SH-SY5Y (cell line): ENCODE data around the gene CCDC142.
A peak's percentile ranks its signal among the peaks of the same experiment; 100 is the strongest.

Experiments used
- GATA2 ChIP-seq: IDR thresholded peaks from 2 replicates; pipeline ENCODE4 v1.6.1; 2011; ENCODE audit warnings: mild to moderate bottlenecking, low read depth, low read length
- GATA3 ChIP-seq: IDR thresholded peaks from 2 replicates; pipeline ENCODE4 v1.6.1; 2011; ENCODE audit warnings: low read depth, mild to moderate bottlenecking, low read length, moderate library complexity

CCDC142 gene

DNA sequence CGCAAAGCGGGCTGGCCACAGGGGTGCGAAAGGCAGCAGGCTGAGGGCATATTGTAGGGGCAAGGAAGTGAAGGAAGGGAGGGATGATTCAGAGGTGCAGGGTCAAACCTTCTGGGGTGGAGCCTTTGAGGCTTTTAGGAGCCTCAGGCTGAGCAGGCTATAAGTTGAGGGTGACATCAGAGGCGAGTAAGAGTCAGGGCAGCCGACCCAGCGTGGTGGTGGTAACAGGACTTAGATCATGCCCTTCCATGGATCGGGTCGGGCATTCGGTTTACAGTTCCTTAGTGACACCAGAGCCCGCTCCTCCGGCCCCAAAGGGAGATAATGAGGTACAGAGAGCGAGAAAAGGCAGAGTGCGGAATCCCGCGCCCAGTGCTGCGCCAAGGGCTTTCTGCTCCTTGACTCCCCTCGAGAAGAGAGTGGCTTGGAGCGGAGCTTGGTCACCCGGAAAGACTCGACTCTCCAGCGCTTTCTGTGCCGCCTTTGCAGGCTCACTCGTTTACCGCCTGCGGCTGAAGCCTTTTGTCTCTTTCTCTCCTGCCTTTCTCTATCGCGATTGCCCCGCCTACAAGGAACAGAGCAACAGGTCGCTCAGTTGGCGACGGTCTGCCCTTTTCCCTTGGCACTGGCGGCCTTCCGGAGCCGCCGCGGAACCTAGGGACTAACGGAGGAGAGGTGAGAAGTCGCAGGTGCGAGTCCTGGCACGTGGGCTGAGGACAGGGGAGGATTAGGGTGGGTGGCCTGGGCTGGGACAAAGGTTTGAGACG, 15.9 kb upstream of the CCDC142 start:
- no peak for TF ChIP-seq GATA3
- no peak for TF ChIP-seq GATA2

DNA sequence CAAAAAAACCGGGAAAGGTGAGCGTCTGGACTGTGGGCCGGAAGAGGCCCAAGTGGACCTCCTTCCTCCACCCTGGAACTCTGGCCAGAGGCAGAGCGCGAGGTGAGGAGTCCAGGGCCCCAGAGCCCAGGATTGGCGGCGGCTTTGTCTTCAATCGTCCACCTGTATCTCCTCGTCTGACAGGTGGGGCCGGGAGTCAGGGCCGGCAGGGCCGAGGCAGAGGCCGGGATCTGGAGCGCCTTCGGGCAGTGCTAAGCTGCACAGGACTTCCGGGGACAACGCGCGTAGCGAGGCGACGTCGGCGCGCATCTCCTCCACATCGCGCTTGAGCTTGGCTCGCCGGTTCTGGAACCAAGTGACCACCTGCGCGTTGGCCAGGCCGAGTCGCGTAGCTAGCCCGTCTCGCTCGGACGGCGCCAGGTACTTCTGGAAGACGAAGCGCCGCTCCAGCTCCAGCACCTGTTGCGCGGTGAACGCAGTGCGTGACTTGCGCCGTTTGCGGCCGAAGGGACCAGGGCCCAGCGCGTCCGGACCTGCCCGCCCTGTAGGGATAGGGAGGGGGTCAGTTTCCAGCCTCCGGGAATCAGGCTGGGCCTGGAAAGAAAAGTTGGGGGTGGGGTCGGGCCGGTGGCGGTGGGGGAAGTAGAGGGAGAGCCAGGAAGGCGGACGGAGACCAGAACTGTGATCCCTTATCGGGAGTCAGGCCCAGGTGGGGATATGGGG, 15.1 kb upstream of the CCDC142 start:
- TF ChIP-seq GATA2 (no peak), GATA3 (no peak)

DNA sequence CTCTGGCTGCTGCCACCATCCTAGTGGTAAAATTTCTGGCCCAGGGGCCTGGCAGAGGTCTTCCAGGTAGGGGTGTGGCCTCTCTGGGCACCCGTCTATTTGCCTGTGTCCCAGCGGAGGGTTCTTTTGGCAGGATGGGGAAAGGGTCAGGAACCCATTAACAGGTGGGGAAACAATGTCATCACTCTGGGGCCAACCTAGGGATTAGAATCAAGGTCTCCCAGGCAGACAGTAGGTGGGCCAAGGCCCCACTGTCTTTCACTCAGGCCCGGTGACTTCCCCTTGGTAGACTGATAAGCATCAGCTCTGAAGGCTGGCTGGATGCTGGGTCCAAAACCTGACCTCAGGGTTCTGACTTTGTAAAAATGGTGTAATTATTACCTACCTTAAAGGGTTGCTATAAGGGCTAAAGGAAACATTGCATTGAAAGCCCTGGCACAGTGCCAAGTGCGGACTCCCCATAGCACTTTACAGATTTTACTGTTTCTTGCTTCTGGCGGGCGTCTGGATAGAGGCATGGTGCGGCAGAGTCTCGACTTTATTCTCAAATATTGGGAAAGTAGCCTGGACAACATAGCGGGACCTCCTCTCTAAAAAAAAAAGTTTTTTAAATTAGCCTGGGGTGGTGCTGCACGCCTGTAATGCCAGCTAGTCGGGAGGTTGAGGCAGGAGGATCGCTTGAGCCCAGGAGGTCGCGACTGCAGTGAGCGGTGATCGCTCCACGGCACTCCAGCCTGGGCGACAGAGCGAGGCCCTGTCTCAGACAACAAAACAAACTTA, 14.4 kb upstream of the CCDC142 start:
- TF ChIP-seq GATA3 (no peak), GATA2 (peak; percentile 47)

DNA sequence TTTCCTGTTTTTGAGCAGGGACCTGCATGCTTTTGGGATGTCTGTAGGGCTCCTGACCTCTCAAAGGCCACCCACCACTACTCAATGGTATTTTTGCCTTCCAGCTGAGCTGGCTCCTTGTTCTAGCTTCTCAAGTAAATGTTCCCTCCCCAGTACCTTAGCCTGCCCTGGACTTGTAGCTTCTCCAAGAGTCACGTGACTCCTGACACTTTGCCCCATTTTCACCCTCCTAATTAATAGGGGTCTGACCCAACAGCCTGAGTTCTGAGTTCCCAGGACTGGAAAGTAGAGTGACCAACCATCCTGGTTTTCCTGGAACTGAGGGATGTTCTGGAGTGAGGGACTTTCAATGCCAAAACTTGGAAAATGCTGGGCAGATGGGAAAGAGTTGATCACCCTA, 12.6 kb upstream of the CCDC142 start:
- no peak for TF ChIP-seq GATA2
- TF ChIP-seq GATA3, result no peak

DNA sequence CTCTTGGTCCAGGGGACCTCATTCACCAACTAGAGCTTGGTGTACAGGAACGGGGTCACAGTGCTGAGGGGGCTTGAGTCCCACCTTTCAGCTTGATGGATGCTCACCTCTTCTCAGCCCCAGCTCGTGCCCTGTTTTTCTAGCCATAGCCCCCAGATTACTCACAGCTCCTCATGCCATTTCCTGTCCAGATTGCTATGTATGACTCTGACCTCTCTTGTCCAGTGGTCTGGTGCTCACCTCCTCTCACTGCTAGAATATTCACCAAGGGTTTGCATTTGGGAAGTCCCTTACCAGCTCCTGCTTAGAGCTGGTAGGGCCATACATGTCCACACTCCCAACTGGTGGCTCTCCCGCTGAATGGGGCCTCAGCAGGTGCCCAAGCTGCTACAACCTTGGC, 10.7 kb upstream of the CCDC142 start:
- TF ChIP-seq GATA2, result no peak
- TF ChIP-seq GATA3, result no peak

DNA sequence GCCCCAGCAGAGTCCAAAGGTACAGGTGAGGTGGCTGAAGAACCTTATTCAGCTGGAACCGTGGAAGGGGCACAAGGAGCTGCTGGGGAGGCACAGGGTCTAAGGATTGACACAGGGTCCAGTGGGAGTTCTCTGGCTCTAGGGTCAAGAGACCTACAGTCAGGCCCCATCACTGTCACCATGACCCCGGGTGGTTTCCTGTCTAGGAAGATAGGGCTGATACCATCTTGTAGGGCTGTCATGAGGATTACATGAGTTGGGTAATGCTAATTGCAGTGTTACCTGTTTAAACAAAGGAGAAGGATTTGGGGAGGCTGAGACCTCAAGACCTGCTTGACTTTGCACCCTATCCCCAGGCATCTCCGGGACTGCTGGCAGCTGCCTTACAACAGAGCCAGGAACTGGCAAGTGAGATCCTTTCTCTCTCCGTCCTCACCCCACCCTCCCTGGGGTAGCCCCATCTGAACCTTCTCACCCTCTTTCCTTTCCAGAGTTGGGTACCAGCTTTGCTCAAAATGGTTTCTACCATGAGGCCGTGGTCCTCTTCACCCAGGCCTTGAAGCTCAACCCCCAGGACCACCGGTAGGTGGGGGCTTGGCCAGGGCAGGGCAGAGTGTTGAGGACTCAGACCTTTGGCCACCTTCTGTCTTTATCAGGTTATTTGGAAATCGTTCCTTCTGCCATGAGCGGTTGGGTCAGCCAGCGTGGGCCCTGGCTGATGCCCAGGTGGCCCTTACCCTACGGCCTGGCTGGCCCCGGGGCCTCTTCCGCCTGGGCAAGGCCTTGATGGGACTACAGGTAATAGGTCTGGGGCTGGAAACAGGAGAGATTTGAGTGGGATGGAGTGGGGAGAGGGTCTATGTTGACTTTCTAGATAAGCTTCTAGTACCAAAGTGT, 9.1 kb upstream of the CCDC142 start:
- no peak for TF ChIP-seq GATA3
- no peak for TF ChIP-seq GATA2

DNA sequence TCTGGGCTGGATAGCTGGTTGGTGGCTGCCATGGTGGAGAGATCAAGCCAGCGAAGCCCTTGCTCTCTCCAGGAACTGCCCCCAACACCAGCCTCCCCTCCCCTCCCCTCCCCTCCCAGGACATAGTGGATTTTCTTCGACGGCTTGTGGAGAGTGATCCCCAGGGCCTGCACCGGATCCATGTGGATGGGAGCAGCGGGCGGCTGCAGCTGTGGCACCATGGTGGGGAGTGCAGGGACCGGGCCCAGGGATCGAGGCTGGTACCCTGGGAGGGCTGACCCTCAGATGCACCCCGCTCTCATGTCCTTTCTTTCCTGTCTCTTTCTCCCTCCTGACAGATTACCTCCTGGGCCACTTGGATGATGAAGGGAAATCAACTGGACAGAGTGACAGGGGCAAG, 7.1 kb upstream of the CCDC142 start:
- TF ChIP-seq GATA3 (no peak), GATA2 (no peak)

DNA sequence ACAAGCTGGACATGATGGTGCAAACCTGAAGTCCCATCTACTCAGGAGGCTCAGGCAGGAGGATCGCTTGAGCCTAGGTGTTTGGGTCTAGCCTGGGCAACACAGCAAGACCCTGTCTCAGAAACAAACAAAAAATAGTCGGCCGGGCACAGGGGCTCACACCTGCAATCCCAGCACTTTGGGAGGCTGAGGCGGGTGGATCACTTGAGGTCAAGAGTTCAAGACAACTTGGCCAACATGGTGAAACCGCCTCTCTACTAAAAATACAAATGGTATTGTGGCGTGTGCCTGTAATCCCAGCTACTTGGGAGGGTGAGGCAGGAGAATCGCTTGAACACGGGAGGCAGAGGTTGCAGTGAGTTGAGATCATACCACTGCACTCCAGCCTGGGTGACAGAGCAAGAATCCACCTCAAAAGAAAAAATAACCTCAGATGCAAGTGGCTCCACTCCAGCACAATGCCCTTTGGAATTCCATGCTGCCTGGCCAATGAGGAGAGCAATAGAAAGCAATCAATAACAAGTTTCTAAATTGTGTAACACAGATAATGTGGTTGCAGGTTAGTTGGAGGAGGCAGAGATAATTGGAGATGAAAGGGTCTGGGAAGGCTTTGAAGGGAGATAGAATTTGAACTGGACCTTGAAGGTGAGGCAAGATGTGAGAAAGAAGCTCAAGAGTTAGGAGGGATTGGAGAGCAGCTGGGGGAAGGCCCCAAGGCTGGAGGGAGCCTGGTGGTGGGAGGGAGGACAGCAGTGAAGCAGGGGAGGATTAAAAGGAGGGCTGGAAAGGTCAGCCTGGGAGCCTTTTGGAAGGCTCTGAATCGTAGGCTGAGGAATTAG, 6.1 kb upstream of the CCDC142 start:
- TF ChIP-seq GATA3 (no peak), GATA2 (no peak)

DNA sequence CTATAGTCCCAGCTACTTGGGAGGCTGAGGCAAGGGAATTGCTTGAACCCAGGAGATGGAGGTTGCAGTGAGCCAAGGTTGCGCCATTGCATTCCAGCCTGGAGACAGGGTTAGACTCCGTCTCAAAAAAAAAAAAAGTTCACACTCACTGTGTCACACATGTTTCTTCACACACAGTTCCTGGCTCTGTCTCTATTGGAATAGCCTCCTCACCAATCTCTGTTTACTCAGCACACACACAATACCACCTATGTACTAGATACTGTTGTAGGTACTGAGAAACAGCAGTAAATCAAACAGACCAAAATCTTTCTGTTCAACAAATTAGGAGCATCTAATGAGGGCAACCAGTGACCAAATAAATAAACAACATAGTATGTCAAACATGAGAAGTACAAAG, 3.3 kb upstream of the CCDC142 start:
- TF ChIP-seq GATA2 (no peak), GATA3 (no peak)

DNA sequence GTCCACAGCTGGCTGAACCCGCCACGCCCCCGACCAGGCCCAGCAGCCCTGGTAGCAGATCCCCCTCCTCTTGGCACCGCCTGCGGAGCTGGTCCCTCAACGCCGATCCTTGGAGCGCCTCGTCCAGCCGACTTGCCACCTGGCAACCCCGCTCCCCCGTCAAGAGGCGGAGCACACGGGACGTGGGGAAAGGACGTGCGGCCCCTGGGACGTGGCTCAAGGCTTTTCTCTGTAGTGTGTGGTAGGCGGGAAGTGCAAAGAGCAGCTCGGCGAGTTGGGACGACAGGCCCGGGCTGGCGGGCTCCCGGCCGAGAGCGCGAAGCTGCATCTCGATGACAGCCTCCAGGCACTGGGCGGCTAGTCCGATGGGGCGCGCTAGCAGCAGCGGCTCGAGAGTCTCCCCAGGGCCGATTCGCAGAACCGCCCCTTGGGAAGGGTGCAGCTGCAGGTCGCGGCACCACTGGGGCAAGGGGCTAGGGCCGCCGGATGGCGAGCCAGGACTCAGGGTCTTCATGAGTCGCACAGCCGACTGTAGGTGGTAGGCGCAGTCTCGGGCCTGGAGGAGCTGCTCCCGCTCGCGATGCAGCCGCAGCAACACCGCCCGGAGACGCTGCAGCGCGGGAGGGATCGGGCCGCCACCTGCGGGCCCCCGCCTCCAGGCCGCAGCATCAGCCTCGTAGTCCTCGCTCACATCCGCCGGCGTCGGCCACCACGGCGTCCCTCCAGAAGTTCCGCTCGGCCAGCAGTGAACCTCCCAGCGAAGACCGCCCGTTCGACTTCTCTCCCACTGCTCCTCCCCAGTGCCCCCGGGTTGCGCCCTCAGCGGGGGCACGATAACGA, 617 bp downstream of the CCDC142 start:
- TF ChIP-seq GATA3 (no peak), GATA2 (no peak)

DNA sequence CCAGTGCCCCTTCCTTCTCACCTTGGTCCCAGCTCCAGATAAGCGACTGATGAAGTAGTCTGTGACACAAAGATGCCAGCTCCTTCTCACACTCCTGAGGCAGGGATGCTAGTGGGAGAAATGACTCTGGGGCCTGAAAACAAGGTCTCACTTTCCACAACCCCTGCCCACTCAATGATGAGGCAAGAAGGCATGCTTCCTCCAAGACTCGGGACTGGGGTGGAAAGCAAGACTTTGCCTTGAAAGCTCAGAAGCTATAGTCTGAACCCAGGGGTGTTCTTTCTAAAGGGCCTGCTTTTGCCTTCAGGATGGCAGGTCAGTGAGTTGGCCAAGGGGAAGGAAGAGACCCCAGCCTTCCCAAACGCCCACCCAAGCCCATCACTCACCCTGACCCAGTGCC, 1.4 kb downstream of the CCDC142 start:
- TF ChIP-seq GATA2 (no peak), GATA3 (no peak)

DNA sequence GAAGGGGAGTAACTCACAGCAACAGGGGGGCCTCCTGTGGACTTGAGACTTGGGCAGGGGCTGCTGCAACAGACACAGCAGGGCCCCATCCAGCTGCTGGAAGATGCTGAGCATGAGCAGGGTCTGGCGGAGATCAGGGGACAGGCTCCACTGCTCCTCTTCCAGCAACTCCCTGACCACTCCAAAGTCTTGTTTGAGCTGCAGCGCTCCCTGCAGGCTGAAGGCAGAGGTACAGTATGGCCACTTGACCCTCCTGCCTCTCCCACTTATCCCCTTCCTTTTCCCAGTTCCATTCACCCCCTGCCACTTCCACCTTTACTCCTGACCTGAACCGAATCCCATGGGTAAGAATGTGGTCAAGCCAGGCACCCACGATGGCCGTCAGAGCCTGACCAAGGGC, 7.9 kb downstream of the CCDC142 start:
- TF ChIP-seq GATA3, result no peak
- TF ChIP-seq GATA2, result no peak

DNA sequence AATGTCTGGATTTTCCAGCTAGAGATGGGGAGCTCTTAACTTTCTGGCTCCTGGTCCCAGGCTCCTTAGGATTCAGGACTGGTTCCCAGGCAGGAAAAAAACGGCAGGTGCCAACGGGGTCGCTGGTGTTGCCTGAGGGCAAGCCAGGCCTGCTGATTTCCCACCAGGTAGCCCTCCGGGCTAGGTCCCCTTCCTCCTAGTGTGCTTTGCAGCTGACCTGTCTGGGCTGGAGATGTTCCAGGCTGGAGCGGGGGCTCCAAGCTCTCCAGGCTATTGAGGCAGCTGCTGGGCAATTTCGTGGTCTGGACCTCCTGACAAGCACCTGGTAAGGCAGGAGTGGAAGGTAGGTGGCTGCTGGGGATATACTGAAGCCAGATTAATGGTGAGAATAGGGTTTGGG, 8.3 kb downstream of the CCDC142 start:
- no peak for TF ChIP-seq GATA2
